H9 (cell line): Measurements from ENCODE around the gene CLSTN3. TPM values are rescaled to one million over a fixed set of nuclear protein-coding genes. Genes with fewer than 3 reads are reported as not detected.

Source experiments
- DNase-seq: peaks from one replicate; pipeline ENCODE4 v3.0.0-alpha.2; 2017
- H2AFZ ChIP-seq: one replicate; pipeline ENCODE4 v1.6.1; 2013; ENCODE audit warnings: mild to moderate bottlenecking, low read length, control low read depth, moderate library complexity
- H2AK5ac ChIP-seq: 2 replicates; pipeline ENCODE4 v1.6.1; 2013; ENCODE audit warnings: low read length, control low read depth, mixed read lengths; ENCODE audit not compliant: insufficient read length
- H2BK120ac ChIP-seq: one replicate; pipeline ENCODE4 v1.6.1; 2013; ENCODE audit warnings: low read depth, mild to moderate bottlenecking, low read length, control low read depth, inconsistent platforms; ENCODE audit not compliant: poor library complexity, severe bottlenecking
- H2BK12ac ChIP-seq: 2 replicates; pipeline ENCODE4 v1.6.1; 2013; ENCODE audit warnings: low read length, control low read depth, mixed read lengths, low read depth; ENCODE audit not compliant: insufficient read length
- H2BK15ac ChIP-seq: 2 replicates; pipeline ENCODE4 v1.6.1; 2013; ENCODE audit warnings: low read depth, low read length, control low read depth
- H2BK20ac ChIP-seq: one replicate; pipeline ENCODE4 v1.6.1; 2013; ENCODE audit warnings: low read depth, mild to moderate bottlenecking, low read length, control low read depth, inconsistent platforms; ENCODE audit not compliant: poor library complexity, severe bottlenecking
- H2BK5ac ChIP-seq: 2 replicates; pipeline ENCODE4 v1.6.1; 2013; ENCODE audit warnings: low read length, control low read depth, mixed read lengths; ENCODE audit not compliant: insufficient read length
- H3K14ac ChIP-seq: 2 replicates; pipeline ENCODE4 v1.6.1; 2013; ENCODE audit warnings: low read length, control low read depth; ENCODE audit not compliant: insufficient read depth
- H3K18ac ChIP-seq: 2 replicates; pipeline ENCODE4 v1.6.1; 2013; ENCODE audit warnings: low read depth, mild to moderate bottlenecking, mixed read lengths, low read length, control low read depth; ENCODE audit not compliant: insufficient read length
- H3K23ac ChIP-seq: 2 replicates; pipeline ENCODE4 v1.6.1; 2013; ENCODE audit warnings: low read length, control low read depth, mixed read lengths, low read depth; ENCODE audit not compliant: insufficient read length
- H3K23me2 ChIP-seq: 2 replicates; pipeline ENCODE4 v1.6.1; 2013; ENCODE audit warnings: low read depth, mild to moderate bottlenecking, mixed read lengths, low read length, control low read depth; ENCODE audit not compliant: insufficient read length, poor library complexity, severe bottlenecking
- H3K27ac ChIP-seq: 2 replicates; pipeline ENCODE4 v1.5.1; 2013; ENCODE audit warnings: low read length, control low read depth, mixed read lengths, low read depth; ENCODE audit not compliant: insufficient read length
- H3K27me3 ChIP-seq: 2 replicates; pipeline ENCODE4 v1.6.1; 2013; ENCODE audit warnings: low read length, control low read depth, inconsistent platforms; ENCODE audit not compliant: insufficient read depth
- H3K4ac ChIP-seq: 2 replicates; pipeline ENCODE4 v1.6.1; 2013; ENCODE audit warnings: low read depth, mild to moderate bottlenecking, control low read depth, inconsistent platforms, low read length, moderate library complexity
- H3K4me1 ChIP-seq: 2 replicates; pipeline ENCODE4 v1.6.1; 2013; ENCODE audit warnings: low read length, control low read depth, inconsistent platforms; ENCODE audit not compliant: insufficient read depth
- H3K4me2 ChIP-seq: 2 replicates; pipeline ENCODE4 v1.6.1; 2013; ENCODE audit warnings: low read length, control low read depth, mixed read lengths; ENCODE audit not compliant: insufficient read length, insufficient read depth
- H3K56ac ChIP-seq: 2 replicates; pipeline ENCODE4 v1.6.1; 2013; ENCODE audit warnings: low read depth, mild to moderate bottlenecking, mixed read lengths, low read length, control low read depth; ENCODE audit not compliant: insufficient read length
- H3K79me1 ChIP-seq: 2 replicates; pipeline ENCODE4 v1.6.1; 2013; ENCODE audit warnings: low read depth, mild to moderate bottlenecking, moderate library complexity, low read length, control low read depth, inconsistent platforms; ENCODE audit not compliant: insufficient read depth, poor library complexity, severe bottlenecking
- H3K79me2 ChIP-seq: 2 replicates; pipeline ENCODE4 v1.6.1; 2013; ENCODE audit warnings: low read length, control low read depth, inconsistent platforms; ENCODE audit not compliant: insufficient read depth
- H3K9ac ChIP-seq: 2 replicates; pipeline ENCODE4 v1.6.1; 2013; ENCODE audit warnings: low read length, control low read depth, mixed read lengths; ENCODE audit not compliant: insufficient read length; ENCODE audit errors: extremely low read depth
- H3K9me3 ChIP-seq: one replicate; pipeline ENCODE4 v1.6.1; 2013; ENCODE audit warnings: low read depth, low read length, inconsistent platforms; ENCODE audit not compliant: control insufficient read depth
- H3T11ph ChIP-seq: one replicate; pipeline ENCODE4 v1.6.1; 2013; ENCODE audit warnings: mild to moderate bottlenecking, low read length, control low read depth, inconsistent platforms
- H4K20me1 ChIP-seq: one replicate; pipeline ENCODE4 v1.6.1; 2013; ENCODE audit not compliant: control insufficient read depth, insufficient read length, insufficient read depth
- H4K5ac ChIP-seq: 2 replicates; pipeline ENCODE4 v1.6.1; 2013; ENCODE audit warnings: low read depth, mild to moderate bottlenecking, mixed read lengths, low read length, control low read depth; ENCODE audit not compliant: insufficient read length
- H4K8ac ChIP-seq: replicated peaks from 2 replicates; pipeline ENCODE4 v1.6.1; 2013; ENCODE audit warnings: low read length, control low read depth, mixed read lengths, low read depth; ENCODE audit not compliant: insufficient read length
- H4K91ac ChIP-seq: 2 replicates; pipeline ENCODE4 v1.6.1; 2013; ENCODE audit warnings: low read depth, mild to moderate bottlenecking, moderate library complexity, mixed read lengths, low read length, control low read depth; ENCODE audit not compliant: insufficient read length
- H3K27ac Mint-ChIP-seq, 3 experiments: 2 replicates in 2 of 3; 3 replicates in 1 of 3; pipeline ENCODE4 v1.8.0; 2020 to 2021; ENCODE audit warnings: mixed read lengths in 3 of 3, mild to moderate bottlenecking in 1 of 3, moderate library complexity in 1 of 3
- H3K27me3 Mint-ChIP-seq: 2 replicates; pipeline ENCODE4 v1.8.0; 2021; ENCODE audit warnings: low read depth, mild to moderate bottlenecking, moderate library complexity, mixed read lengths
- H3K36me3 Mint-ChIP-seq, 3 experiments: 2 replicates in 2 of 3; 3 replicates in 1 of 3; pipeline ENCODE4 v1.8.0; 2020 to 2021; ENCODE audit warnings: low read depth in 3 of 3, mixed read lengths in 3 of 3; ENCODE audit not compliant: insufficient read depth in 1 of 3
- H3K4me1 Mint-ChIP-seq, 2 experiments: 2 replicates each; pipeline ENCODE4 v1.8.0; 2020; ENCODE audit warnings: mixed read lengths in 2 of 2
- H3K4me3 Mint-ChIP-seq, 2 experiments: 2 replicates in 1 of 2; 3 replicates in 1 of 2; pipeline ENCODE4 v1.8.0; 2020 to 2021; ENCODE audit warnings: mild to moderate bottlenecking in 2 of 2, mixed read lengths in 2 of 2, moderate library complexity in 1 of 2
- H3K9me3 Mint-ChIP-seq, 2 experiments: 2 replicates in 1 of 2; 3 replicates in 1 of 2; pipeline ENCODE4 v1.8.0; 2020; ENCODE audit warnings: mild to moderate bottlenecking in 2 of 2, mixed read lengths in 2 of 2, moderate library complexity in 1 of 2
- CTCF ChIP-seq: fragments of 200-600 bp; sonication (generic); conservative IDR thresholded peaks from 3 replicates; pipeline ENCODE4 v1.8.0; 2021; ENCODE audit warnings: antibody characterized with exemption, mild to moderate bottlenecking
- WGBS: extraction: QIAGEN DNeasy Blood & Tissue Kit; methylation state at CpG from one replicate; pipeline ENCODE4 v1.1.7; 2013; ENCODE audit warnings: missing lambda C conversion rate, low lambda C conversion rate, mixed read lengths; ENCODE audit not compliant: insufficient read length; ENCODE audit errors: extremely low coverage; 5-methylcytosine and 5-hydroxymethylcytosine counted together
- total RNA-seq: library from RNA; stranded (reverse); gene quantifications from 2 replicates; pipeline ENCODE4 v1.2.1, GENCODE V29; 2021

The CLSTN3 gene
- total RNA-seq, 1 experiment from 2014 or later = 26.2 TPM

- no peak overlapping the region for H4K91ac ChIP-seq
- DNase-seq = no peak
- H3K9me3 ChIP-seq = no peaks in the 10 kb centered on the region
- no peak overlapping the region for H2BK120ac ChIP-seq
- no peaks in the 10 kb centered on the region; the same call in 1 of the 2 replicates for H3K27me3 ChIP-seq
- H2BK20ac ChIP-seq = no peak overlapping the region
- H3K9ac ChIP-seq = no peak overlapping the region
- no peak overlapping the region for H4K5ac ChIP-seq
- H3T11ph ChIP-seq = no peak overlapping the region
- WGBS = no CpG with 5 or more reads among the region's 3 CpGs
- H3K79me2 ChIP-seq = no peaks in the 10 kb centered on the region
- H3K36me3 Mint-ChIP-seq = peaks cover 16 to 57% (median 33%) of the 10 kb centered on the region in 3 experiments
- H4K8ac ChIP-seq = no peak overlapping the region
- no peak overlapping the region for H3K4me3 Mint-ChIP-seq
- H3K79me1 ChIP-seq = no peaks in the 10 kb centered on the region
- no peaks in the 10 kb centered on the region for H3K23me2 ChIP-seq
- H3K27ac ChIP-seq = no peak overlapping the region
- H3K4me1 ChIP-seq = peaks cover 1% of the 10 kb centered on the region; the same call in 1 of the 2 replicates
- no peaks in the 10 kb centered on the region for H3K9me3 Mint-ChIP-seq
- no peak overlapping the region for H3K4me2 ChIP-seq
- H2AK5ac ChIP-seq = no peak overlapping the region
- H3K4me1 Mint-ChIP-seq = peaks cover 4 to 10% of the 10 kb centered on the region in 2 experiments
- H2BK15ac ChIP-seq = no peak overlapping the region
- H3K4ac ChIP-seq = no peak overlapping the region
- no peak overlapping the region for H2AFZ ChIP-seq
- no peak overlapping the region for H2BK12ac ChIP-seq
- no peak overlapping the region for H3K18ac ChIP-seq
- H4K20me1 ChIP-seq = no peaks in the 10 kb centered on the region
- H3K27me3 Mint-ChIP-seq = no peaks in the 10 kb centered on the region
- TF ChIP-seq CTCF = no peak
- H3K23ac ChIP-seq = no peak overlapping the region
- no peak overlapping the region for H2BK5ac ChIP-seq
- H3K14ac ChIP-seq = no peak overlapping the region
- H3K27ac Mint-ChIP-seq = no peak overlapping the region
- H3K56ac ChIP-seq = no peak overlapping the region
Measured at GRCh38 chr12:7136676-7137075, 6.5 kb downstream of the CLSTN3 start.
